Spleen (tissue), 7 donors: Measurements from ENCODE around the gene CMTR2.

Experiments
- CTCF ChIP-seq, 11 experiments: fragments of 200-600 bp in 7 of 11; fragments of 450-650 bp in 4 of 11; sonication (generic) in 4 of 11; IDR thresholded peaks in 8 of 11; conservative IDR thresholded peaks in 3 of 11; 1 replicate in 7 of 11; 2 replicates in 4 of 11; pipeline versions ENCODE4 v1.4.0 to v1.8.0; 2016 to 2021; ENCODE audit warnings: antibody characterized with exemption in 11 of 11, inconsistent platforms in 4 of 11, mild to moderate bottlenecking in 1 of 11
- POLR2A ChIP-seq, 3 donors: fragments of 450-650 bp; IDR thresholded peaks; one replicate each; pipeline ENCODE4 v1.5.1; 2017; ENCODE audit warnings: antibody characterized with exemption in 3 of 3, mild to moderate bottlenecking in 1 of 3
- donor health status: DM: no; HTN: no; CAD: no; lungs with moderate emphysema.
- donor health status: DM: no; HTN: no; CAD: no.
- donor health status: DM: no; HTN: no; CAD: no.

- TF ChIP-seq CTCF (IDR thresholded peaks at IDR 0.05 in 8 of 11, conservative IDR thresholded peaks at IDR 0.05 in 3 of 11) = no peak
- TF ChIP-seq POLR2A (IDR thresholded peaks at IDR 0.05) = no peak
Measured at GRCh38 chr16:71250461-71251235, 38.6 kb downstream of the CMTR2 start.
